Glomerular endothelial cell (primary cell): ENCODE data around the gene BRMS1L. TPM values are rescaled to one million over a fixed set of nuclear protein-coding genes. Genes with fewer than 3 reads are reported as not detected.
A peak's percentile ranks its signal among the peaks of the same experiment; 100 is the strongest.

Experiments
- DNase-seq: peaks from one replicate; pipeline ENCODE4 v3.0.0-alpha.2; 2011; ENCODE audit warnings: low read depth, low spot score; ENCODE audit errors: extremely low read depth
- total RNA-seq: library from RNA; depleted of rRNA; stranded (reverse); fragments of >200 nt; gene quantifications from 2 replicates; pipeline ENCODE4 v1.2.3, GENCODE V29; 2015

The BRMS1L gene
- total RNA-seq, 1 donor from 2014 or later, result 5.3 TPM

- no peak for DNase-seq
Observed at GRCh38 chr14:35865611-35866324, 39.6 kb downstream of the BRMS1L start.

GRCh38 chr14:35866595-35867279 lies 40.6 kb downstream of the BRMS1L start:
- DNase-seq, result no peak

GRCh38 chr14:35867280-35867629 lies 41.1 kb downstream of the BRMS1L start:
- DNase-seq, result no peak

DNA sequence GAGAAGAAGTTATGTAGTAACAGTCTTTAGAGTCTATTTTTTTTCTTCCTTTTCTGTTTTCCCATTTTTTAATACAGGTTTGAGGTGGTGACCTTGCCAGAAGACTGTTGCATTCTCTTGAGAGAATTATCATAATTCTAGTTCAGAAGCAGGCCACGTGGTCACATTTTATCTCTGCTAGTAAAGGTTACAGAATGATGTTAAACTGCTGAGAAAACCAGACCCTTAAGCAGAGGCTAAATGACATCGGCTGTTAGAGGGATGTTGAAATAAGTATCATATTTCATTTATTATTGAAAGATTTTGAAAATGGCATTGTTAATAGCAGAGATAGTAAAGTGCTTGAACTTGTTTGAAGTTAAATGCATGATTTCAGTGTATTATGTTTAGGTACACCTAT lies 49.2 kb downstream of the BRMS1L start:
- DNase-seq, result no peak

DNA sequence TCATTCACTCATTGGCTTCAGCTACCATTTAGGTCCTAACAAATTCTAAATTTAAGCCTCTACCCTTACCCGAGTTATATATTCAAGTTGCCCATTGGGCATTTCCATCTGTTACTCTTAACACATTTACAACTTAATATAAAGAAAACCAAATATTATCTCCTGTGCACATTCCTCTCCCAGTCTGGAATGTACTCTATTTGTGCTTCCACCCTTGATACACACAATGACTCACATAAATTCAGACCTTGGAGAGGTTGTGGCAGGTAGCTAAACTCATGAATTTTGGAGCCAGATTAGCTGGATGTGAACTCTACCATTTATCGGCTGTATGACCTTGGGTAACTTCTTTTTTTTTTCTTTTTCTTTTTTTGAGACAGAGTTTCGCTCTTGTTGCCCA lies 51.1 kb downstream of the BRMS1L start:
- no peak for DNase-seq

DNA sequence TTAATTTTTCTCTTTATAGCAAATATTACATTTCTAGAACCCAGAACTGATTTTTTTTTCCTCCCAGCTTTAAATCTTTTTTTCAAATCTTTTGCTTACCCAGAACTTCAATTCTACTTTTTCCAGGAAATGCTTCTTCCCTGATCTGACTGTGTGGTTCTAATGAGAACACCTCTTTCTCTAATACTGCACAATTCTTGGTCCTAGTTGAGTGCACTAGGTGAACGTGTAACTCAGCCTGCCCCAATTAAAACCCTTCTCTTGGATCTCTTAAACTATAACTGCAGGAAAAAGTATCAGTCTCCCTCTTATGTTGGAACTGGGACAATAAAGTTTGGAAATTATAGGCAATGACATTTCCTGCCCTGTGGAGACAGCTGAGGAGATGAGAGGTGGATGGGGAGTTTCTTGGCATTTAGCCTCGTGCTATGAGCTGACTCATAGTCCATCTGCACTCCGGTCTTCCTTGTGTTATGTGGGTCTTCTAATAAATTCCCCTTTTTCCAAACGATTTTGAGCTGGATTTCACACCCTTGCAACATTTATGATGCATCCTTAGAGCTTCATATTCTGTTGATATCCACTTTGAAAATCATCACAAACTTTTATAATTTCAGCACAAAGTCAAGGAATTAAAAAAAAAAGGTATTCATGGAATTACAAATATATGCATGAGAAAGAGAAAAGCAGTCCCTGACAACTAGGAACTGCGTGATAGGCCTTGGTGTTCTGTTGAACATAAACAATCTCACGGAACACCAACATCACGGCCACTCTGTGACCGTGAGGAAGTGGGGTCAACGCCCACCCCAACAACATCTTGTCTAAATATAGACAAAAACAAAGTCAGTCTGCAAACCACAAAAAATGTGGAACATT lies 52.4 kb downstream of the BRMS1L start:
- DNase-seq, result peak; percentile 42

DNA sequence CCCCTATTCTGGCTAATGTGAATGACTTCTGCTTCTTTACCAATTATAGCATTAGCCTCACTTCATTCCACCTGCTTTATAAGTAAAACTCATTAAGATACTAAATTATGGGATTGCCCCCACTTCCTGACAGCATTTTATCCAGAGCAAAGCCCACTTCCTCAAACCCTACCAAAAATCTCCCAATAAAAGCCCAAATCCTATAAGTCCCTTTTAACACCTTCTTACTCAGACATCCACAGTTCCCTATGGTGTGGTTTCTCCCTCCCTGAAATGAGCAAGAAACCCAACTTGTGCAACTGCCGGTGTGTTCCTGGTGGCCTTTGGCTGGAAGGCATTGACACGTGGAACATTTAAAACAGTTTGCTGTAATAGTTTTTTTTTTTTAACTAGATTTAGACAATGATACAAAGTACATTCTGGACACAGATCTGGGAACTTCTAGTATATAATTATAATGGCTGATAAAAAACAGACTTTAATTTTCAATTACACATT lies 53.1 kb downstream of the BRMS1L start:
- DNase-seq, result no peak

DNA sequence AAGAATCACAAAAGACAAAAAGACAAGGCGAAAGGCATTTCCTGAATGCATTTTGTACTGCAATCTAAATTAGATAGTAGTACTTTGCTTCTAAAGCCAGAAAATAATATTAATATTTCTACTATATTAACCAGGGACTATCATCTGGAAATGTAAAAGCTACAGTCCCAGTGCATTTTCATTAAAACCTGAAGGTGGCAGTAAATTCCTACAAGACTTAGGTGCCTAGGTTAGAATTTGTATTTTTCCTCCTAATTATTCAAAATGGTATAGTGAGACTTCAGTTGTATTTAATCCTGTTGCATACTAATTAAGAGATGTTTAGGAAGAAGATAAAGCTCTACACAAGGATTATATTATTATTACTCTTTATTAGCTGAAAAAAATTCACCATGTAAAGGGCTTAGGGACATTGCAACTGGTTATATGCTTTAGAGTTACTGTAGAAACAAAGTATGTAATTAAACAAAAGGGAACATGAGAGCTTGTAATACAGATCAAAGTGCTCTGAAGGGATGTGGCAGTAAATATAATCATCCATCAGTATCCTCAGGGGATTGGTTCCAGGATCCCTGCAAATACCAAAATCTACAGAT lies 53.6 kb downstream of the BRMS1L start:
- DNase-seq, result no peak

DNA sequence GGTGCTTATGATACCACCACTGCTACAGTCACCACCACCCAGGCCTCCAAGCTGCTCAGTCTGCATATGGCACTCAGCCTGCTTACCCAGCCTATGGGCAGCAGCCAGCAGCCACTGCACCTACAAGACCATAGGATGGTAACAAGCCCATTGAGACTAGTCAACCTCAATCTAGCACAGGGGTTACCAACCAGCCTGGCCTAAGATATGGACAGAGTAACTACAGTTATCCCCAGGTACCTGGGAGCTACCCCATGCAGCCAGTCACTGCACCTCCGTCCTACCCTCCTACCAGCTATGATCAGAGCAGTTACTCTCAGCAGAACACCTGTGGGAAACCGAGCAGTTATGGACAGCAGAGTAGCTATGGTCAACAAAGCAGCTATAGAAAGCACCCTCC lies 55.1 kb downstream of the BRMS1L start:
- DNase-seq, result no peak

DNA sequence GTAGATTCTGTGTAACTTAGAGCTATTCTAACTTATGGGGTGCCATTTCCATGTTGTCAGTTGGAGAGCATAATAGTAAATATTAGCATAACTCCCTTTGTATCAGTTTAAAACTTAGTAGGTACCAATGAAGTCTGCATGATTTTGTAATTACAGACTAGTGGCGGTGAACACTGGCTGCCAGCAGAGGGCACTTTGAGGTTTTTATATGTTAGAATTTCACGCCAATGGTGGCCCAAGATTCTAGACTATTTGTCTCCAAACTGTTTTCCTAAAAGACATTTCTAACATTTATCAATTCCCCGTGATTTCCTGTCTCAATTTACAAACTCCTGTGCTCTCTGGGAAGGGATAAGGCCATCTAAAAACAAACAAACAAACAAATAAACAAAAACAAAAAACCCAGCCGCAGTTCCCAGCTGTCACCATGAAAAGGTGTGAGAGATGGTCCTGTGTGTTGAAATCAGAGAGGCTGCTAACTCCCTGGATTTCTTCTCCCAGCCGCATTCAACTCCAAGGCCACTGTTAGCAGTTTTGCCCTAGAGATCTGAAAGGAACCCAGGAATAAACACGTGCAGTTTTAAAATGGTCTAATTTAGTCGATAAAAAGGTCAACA lies 57.6 kb downstream of the BRMS1L start:
- no peak for DNase-seq

- DNase-seq, result no peak
Observed at GRCh38 chr14:35890308-35890707, 64.2 kb downstream of the BRMS1L start.

- DNase-seq, result no peak
Observed at GRCh38 chr14:35895256-35895655, 69.1 kb downstream of the BRMS1L start.

DNA sequence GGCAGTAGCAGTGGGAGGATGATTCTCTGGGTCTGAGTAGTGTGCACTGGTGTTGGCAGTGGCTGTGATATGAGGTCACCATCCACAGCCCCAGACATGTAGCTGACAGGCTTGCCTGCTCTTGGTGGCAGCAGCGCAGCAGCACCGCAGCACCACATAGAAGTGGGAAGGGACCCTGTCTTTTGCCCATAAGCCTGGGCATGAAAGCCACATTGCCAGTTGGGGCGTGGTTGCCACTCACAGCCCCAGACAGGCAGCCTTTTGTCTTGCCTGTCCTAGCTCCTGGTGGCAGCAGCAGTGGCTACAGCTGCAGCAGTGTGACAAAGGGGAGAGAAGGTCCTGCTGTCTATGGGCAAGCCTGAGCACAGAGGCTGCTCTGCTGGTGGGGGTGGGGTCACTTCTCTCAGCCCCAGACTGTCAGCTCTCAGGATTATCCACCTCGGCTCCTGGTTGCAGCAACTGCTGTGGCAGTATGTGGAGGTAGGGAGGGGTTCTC lies 71.5 kb downstream of the BRMS1L start:
- DNase-seq, result no peak

- no peak for DNase-seq
Observed at GRCh38 chr14:35898217-35898775, 72.2 kb downstream of the BRMS1L start.

- no peak for DNase-seq
Observed at GRCh38 chr14:35900741-35901140, 74.6 kb downstream of the BRMS1L start.

GRCh38 chr14:35909665-35910064 lies 83.5 kb downstream of the BRMS1L start:
- DNase-seq, result no peak

GRCh38 chr14:35910191-35910590 lies 84.1 kb downstream of the BRMS1L start:
- DNase-seq, result no peak

- DNase-seq, result no peak
Observed at GRCh38 chr14:35911097-35911496, 85.0 kb downstream of the BRMS1L start.

DNA sequence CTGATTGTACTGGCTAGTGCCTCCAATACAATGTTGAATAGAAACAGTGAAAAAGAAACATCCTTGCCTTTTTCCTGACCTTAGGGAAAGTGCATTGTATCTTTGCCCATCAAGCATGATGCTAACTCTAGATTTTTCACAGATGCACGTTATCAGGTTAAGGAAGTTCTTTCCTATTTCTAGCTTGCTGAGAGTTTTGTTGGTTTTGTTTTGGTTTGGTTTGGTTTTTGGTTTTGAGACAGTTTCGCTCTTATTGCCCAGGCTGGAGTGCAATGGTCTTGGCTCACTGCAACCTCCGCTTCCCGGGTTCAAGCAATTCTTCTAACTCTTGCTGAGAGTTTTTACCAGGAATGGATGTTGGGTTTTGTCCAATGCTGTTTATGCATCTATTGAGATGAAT lies 89.0 kb downstream of the BRMS1L start:
- DNase-seq, result no peak

GRCh38 chr14:35915775-35916174 lies 89.6 kb downstream of the BRMS1L start:
- no peak for DNase-seq
